Right forelimb (tissue), 1 donor: Measurements from ENCODE around the gene CGN.

Source experiments
- DNase-seq: peaks from one replicate; pipeline ENCODE4 v3.0.0-alpha.2; 2018

Gene CGN, protein sequence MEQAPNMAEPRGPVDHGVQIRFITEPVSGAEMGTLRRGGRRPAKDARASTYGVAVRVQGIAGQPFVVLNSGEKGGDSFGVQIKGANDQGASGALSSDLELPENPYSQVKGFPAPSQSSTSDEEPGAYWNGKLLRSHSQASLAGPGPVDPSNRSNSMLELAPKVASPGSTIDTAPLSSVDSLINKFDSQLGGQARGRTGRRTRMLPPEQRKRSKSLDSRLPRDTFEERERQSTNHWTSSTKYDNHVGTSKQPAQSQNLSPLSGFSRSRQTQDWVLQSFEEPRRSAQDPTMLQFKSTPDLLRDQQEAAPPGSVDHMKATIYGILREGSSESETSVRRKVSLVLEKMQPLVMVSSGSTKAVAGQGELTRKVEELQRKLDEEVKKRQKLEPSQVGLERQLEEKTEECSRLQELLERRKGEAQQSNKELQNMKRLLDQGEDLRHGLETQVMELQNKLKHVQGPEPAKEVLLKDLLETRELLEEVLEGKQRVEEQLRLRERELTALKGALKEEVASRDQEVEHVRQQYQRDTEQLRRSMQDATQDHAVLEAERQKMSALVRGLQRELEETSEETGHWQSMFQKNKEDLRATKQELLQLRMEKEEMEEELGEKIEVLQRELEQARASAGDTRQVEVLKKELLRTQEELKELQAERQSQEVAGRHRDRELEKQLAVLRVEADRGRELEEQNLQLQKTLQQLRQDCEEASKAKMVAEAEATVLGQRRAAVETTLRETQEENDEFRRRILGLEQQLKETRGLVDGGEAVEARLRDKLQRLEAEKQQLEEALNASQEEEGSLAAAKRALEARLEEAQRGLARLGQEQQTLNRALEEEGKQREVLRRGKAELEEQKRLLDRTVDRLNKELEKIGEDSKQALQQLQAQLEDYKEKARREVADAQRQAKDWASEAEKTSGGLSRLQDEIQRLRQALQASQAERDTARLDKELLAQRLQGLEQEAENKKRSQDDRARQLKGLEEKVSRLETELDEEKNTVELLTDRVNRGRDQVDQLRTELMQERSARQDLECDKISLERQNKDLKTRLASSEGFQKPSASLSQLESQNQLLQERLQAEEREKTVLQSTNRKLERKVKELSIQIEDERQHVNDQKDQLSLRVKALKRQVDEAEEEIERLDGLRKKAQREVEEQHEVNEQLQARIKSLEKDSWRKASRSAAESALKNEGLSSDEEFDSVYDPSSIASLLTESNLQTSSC

DNA sequence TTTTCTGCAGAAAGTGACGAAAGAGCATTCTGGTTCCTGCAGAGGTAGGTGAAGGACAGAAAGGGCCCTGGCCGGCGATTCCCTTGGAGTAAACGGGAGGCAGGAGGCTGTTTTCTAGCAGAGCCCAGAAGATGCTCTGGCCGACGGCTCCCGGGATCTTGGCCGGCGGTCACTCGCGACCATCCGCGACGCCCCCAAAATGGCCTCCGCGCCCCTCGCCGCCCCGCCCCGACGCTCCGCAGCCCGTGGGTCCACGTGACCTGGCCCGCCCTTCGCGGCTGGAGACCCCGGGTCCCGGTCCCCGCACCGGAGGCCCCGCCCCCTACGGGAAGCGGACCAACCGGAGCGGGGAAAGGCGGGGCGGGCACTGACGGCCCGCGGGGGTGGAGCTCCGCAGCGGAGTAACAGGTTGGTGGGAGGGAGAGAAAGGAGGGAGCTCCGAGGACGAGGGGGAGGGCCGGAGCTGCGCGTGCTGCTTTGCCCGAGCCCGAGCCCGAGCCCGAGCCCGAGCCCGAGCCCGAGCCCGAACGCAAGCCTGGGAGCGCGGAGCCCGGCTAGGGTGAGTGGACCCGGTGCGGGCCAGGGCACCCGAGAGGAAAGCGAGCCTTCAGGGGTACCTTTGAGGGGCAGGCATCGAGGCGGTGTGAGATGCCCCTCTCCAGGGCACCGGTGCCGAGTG lies at the start of gene CGN:
Gene CGN, plus strand, starts transcription at position 431 of the 679 bp plus-strand sequence. CDS start 7,133 bp downstream, outside the sequence.
- peak; percentile 87 for DNase-seq

DNA sequence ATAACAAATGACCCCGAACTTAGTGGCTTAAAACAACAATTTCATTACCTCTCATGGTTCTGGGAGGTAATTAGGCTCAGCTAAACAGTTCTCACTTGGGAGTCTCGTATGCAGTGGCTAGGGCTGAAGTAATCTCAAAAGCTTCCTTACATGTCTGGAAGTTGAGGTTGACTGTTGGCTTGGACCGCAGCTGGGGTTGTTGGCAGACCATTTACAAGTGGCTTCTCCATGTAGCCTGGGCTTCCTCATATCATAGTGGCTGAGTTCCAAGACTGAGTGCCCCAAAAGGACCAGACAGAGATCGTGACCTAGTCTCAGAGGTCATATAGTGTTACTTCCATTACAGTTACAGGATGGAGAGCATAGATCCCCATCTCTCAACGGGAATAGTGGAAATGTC lies 49.5 kb upstream of the CGN start:
- DNase-seq: no peak

DNA sequence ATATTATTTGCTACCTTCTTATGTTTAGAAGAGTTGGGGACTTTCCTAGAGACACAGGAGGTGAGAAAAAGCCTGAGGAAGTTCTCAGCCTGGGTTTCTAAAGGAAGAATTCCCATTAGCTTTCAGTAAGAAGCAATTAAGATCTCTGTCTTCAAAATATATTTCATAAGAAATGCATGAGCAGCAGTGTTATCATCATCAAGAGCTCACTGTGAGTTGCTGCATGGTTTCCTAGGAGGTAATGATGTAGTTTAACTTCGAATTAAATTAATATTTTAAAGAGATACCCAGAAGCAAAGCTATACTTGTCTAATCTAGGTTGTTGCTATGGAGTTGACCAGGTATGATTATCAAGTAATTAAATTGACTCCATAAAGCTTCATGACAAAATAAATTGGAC lies 46.2 kb upstream of the CGN start:
- DNase-seq: no peak

DNA sequence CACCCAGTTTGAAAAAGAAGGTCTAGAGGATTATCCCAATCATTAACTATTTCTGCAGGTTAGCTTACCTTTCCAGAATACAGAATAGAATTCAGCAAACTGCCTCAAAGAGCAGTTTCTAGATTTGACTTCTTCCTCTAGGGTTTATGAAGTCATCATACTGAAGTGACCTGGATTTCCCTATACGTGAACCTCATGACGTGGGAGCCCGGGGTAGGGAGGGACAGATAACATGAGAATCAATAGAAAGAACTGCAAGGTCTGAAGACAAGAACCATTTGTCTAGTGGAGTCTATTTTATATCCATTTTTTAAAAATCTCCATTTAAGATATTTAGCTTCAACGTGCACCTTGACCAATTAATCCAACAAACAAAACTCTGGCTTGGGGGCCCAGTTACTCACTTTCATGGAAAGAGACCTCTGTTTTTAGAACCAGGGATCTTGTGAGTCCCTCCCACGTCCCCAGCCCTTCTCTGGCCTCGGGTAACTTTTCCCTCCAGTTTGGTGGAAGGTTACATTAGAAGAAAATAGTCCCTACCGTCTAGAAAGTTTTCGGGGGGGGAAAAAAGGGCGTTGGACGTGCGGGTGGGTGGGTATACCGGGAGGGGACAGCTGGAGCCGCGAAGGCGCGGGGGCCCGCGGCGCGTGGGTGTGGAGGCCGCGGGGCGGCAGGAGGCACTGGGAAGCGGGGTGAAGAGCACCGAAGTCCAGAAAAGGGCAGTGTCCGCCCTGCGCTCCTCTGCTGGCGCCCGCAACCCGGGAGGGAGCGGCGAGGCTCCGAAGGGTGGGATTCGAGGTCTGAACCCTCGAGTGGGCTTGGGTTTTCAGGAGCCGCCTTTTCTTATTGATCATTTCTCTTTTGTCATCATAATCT lies 38.1 kb upstream of the CGN start:
- DNase-seq: peak; percentile 77

DNA sequence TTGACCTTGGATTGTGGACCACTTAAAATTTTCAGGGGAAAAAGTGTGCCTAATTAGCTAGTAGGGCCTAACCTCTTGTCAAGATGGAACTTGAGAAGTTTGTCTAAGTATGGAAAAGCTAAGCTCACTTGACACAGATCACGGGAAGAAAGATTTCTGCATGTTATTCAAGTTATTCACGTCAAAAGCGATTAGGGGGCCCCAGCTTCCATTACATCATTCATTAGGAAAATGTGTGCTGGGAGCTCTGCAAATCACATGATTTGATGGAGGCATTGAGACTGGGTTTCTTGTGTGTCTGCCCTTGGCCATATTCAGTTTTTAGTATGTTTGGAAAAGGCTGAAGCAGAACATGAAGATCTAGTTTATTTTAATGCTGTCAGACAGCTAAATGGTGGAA lies 36.4 kb upstream of the CGN start:
- no peak for DNase-seq

DNA sequence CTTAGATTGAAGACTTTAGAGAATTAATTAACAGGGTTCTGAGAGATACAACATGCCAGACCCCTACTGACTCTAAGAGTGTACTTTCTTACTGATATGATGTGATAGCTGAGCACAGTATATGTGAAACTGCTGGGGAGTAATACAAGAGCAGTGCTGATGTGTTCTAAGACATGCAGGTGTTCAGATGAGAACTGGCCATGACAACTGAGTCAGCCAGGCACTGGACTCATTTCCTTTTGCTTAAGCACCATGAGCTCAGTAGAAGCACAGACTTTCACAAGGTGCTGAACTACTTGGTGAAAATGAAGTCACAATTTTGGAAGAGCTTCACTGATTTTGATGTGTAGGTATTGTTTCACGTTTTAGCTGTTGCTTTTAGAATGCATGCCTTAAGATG lies 36.0 kb upstream of the CGN start:
- DNase-seq: no peak

DNA sequence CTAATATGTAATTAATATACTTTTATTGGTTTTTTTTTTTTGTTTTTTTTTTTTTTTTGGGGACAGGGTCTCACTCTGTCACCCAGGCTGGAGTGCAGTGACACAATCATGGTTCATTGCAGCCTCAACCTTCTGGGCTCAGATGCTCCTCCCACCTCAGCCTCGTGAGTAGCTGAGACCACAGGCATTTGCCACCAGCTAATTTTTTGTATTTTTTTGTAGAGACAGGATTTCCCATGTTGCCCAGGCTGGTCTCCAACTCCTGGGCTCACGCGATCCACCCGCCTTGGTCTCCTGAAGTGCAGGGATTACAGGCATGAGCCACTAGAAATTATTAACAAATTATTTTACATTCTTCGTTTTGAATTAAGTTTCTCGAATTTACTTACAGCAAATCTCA lies 35.1 kb upstream of the CGN start:
- no peak for DNase-seq

DNA sequence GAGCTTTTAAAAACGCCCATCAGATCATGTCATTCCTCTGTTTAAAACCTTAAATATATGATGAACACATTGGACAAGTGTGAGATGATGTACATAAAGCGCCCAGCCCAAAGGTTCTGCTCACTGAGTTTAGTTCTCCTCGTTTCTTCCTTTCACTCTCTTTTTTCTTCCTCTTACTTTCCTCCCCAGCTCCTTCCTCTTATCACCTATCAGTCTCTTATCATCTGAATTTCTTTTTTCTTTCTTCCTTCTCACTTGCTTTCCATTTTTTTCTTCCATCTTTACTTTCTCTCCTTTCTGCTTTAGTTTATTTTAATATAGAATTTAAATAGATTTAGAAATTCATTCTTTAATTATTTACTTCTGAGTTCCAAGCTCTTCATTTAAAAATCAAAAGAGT lies 34.1 kb upstream of the CGN start:
- no peak for DNase-seq

DNA sequence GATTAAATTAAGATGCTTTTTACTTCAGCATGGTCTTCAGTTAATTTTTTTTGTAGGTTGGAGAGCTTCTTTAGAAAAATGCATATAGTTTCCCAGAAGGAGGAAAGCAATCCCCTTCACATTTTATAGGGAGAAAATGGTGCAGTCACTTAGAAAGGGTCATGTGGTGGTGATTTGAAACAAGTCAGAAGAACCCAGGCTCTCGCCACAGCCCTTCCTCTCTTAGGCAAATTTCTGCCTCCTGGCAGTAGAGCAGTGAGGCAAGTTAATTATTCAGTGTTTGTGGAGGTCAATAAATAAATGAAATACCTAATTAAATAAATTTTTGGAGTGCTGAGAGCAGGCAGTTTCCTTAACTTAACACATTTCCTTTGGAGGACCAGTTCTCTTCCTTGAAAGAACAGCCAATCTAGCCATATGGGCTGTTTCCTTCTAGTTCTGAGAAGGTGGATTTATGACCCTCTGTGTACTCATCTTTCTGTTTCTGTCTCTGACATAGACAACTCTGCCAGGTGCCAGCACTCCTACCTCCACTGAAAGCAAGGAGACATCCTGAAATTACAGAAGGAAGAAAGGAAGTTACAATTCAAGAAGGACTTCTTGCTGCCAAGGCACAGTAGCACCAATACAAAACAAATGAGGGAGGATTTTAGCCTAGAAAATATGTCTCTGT lies 32.9 kb upstream of the CGN start:
- no peak for DNase-seq

DNA sequence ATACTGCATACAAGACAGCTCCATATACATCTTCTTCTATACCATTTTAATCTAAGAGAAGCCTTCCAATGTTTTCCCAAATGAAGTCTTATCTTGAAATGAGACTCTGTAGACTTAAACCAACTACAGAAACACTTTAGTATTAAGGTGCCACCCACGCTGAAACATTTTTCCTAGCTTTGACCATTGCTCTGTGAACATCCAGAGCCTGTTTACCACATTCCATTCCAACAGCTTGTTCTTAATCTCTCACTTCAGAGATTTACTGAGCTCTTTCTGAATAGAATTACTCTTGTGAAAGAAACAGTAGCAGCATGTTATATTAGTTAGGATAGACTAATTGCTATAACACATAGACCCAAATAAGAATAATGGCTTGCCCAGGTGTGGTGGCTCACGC lies 32.3 kb upstream of the CGN start:
- DNase-seq: no peak

DNA sequence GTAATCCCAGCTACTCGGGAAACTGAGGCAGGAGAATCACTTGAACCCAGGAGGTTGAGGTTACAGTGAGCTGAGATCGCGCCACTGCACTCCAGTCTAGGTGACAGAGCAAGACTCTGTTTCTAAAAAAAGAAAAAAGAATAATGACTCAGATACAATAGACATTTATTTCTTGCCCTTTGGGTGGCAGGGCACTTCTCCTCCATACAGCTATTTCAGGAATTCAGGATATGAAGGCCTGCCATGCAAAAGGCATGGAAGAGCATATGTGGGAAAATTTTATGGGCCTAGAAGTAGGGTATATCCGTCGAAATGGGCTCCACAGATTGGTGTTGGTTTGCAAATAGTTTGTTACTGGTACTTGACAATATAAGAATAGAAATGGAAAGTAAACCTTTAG lies 31.7 kb upstream of the CGN start:
- DNase-seq: no peak

DNA sequence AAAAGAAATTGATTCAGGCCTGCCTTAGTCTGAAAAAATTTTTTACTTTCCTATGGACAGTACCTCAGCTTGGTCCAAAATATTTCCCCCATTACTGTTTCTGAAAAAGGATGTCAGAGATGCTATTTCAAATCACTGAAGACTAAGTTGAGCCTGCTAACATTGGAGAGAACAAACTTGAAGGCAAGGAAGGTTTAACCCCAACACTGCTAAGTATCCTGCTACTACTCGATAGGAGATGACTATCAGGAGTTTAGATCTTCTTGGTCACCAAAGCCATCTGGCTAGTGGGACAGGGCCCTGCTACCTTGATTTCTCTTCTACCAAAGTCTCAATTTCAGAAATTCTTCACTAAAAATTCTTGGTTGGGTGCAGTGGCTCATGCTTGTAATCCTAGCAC lies 29.2 kb upstream of the CGN start:
- DNase-seq: no peak

DNA sequence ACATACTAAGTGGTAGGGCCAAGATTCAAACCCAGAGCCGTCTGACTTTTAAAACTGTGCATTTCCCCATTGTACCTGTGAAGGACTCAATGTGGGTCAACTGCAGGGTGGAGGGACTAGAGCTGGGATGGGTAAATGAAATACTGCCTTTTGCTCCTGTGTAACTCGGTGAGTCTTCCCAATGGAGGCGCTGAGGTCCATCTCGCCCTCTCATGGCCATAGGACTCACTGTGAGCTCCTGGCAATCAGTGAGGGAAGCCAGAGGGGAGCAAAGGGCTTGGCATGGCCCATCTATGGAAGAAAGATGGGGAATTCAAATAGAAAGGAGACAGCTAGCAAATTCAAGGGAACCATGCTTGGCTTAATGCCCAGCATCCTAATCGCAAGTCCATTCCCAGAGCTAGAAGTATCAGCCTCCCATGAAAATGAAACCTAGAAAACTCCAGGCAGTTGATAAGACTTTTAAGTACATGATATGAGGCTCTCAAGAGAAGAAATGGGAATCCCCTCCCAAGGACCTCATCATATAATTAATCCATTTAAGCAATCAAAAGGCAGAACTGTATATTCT lies 25.4 kb upstream of the CGN start:
- no peak for DNase-seq

DNA sequence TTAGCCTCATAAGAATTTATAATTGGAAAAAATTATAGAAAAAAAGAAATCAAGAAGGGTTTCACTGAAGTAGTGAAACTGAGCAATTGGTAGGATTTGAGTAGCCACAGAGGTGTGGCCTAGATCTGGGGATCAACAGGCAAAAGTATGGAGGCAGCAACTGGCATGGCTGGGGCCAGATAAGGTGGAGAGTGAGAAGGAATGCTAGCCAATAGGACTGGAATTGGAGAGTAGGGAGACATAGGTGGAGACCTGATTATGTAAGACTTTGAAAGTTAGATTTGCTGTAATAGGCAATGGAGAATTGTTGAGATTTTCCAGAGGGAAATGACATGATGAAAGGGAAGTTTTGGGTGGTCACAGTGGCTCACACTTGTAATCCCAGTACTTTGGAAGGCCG lies 24.6 kb upstream of the CGN start:
- DNase-seq: no peak

DNA sequence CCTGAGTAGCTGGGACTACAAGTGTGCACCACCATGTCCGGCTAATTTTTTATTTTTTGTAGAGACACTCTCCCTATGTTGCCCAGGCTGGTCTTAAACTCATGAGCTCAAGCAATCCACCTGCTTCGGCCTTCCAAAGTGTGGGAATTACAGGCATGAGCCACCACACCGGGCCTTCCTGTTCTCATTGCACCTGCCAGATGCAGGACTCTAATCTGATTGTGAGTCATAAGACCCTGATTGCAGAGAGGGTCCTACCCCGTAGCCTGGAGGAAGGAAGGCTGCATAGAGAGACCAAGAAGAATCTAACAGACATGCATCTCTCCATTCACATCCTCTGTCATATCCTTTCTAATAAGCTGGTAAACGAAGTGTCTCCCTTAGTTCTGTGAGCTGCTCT lies 19.5 kb upstream of the CGN start:
- DNase-seq: no peak

DNA sequence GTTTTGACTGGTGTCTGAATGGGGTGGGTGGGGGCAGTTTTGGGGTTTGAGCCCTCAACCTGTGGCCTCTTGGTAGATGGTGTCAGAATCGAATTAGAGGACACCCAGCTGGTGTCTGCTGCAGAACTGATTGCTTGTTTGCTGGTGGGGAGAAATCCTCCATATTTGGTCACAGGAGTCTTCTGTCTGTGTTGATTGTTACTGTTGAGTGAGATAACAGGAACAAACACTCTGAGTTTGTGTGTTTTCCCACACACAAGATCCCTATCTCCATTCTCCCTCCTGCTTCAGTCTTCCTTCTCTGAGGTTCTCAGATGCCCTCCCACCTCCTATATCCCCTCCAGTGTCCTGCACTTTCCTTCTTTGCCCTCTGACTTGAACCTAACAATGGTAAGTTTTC lies 19.1 kb upstream of the CGN start:
- DNase-seq: no peak

DNA sequence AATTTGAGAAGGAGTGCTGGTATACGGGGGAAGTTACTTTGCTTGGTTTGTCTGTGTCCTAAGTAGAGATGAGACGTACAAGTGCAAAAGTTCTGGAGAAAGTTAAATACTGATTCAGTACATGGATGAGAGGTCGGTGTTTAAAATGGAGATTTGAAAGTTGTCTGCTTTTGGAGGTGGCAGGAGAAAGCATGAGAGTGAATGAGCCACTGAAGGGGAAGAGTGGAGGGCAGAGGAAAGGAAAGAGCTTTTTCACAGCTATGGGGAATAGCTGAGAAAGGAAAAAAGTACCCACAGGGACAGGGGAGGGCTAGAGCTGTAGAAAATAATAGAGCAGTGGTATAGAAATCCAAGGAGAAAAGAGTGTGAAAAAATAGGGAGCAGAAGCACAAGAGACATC lies 18.1 kb upstream of the CGN start:
- no peak for DNase-seq

DNA sequence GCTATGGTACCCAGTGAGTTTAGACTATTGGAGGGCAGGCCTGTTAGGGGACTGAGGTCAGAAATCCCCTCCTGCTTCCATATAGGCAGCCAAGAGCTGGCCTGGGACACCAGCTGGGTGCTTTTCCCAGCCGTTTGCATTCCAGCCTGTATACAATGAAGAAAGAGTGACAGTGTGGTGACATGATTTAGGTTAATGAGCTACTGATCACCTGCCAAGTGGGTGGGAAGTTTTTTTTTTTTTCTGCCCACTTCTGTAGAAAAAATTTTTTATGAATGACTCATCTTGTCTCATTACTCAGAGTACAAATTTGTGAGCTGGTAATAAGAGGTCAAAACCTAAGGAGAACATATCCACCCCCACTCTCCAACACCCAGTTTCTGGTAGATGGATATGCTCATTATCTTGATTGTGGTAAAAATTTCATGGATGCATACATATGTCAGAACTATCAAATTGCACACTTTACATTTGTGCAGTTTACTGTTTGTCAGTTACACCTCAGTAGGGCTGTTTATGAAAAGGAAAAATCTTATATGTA lies 16.4 kb upstream of the CGN start:
- DNase-seq: no peak

DNA sequence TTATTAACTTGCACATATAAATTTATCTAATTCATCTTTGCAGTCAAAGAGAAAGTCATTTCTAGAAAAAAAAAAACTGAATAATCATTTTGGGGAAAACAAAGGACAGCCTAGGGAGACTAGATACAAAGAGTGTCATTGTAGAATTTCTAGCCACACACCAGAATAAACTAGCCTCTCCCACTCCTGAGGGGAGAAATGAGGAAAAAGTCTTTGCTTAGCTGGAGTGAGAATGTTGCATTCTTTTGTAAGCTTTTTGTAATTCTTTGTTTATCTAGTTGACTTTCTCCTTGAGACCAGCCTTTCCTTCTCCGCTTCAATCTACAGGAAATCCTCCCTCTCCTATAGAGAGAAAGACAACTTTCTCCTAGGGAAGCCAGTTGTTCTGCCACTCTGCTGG lies 15.9 kb upstream of the CGN start:
- no peak for DNase-seq

DNA sequence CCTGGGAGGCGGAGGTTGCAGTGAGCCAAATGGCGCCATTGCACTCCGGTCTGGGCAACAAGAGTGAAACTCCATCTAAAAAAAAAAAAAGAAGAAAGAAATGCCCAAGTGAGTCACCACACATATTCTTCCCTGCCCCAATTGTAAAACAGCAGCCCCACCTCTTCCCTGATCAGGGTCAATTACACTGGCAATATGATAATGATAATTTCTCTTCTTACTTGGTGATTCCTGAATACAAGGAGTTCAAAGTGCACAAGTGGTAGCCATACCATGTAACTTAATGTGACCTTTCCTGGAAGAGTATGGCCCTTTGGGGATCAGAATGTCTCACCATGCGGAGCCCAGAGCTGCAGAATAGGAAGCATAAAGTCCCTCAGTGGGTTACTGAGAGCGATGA lies 11.8 kb upstream of the CGN start:
- DNase-seq: no peak

DNA sequence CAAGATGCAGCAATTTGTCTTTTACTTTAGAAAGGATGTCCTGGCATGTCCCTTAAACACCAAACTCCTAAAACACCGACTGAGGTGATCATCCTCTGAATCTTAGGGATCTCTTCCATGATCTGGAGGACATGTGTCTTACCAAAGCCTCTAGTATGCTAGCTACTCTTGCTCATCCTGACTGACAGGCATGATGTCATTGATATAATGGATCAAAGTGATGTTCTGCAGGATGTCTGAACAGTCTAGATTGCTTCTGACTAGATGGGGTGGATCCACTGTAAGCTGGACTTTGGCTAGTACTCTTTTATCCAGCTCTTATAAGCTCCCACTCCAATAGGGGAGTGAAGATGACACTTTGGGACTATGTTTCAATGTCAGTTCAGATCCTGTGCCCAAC lies 11.3 kb upstream of the CGN start:
- no peak for DNase-seq
